HG03095 (cell line): ENCODE data around the gene CAPN15.
A peak's percentile ranks its signal among the peaks of the same experiment; 100 is the strongest.

Source experiments
- ATAC-seq: cut with Tn5 transposase; IDR thresholded peaks from one replicate; pipeline ENCODE4 v1.9.1; 2021; ENCODE audit warnings: moderate library complexity; ENCODE audit not compliant: unreplicated experiment

The CAPN15 gene

GRCh38 chr16:575354-576196 is 48.1 kb downstream of the CAPN15 start:
- no peak for ATAC-seq

GRCh38 chr16:576197-576822 is 48.8 kb downstream of the CAPN15 start:
- ATAC-seq: no peak

- no peak for ATAC-seq
Measured at GRCh38 chr16:576823-577201, 49.3 kb downstream of the CAPN15 start.

GRCh38 chr16:577796-578195 is 50.3 kb downstream of the CAPN15 start:
- no peak for ATAC-seq

- ATAC-seq: no peak
Measured at GRCh38 chr16:578232-578869, 50.8 kb downstream of the CAPN15 start.

- ATAC-seq: no peak
Measured at GRCh38 chr16:578870-579405, 51.4 kb downstream of the CAPN15 start.

- ATAC-seq: no peak
Measured at GRCh38 chr16:580141-580945, 52.8 kb downstream of the CAPN15 start.

- ATAC-seq: no peak
Measured at GRCh38 chr16:580946-581498, 53.5 kb downstream of the CAPN15 start.

- ATAC-seq: no peak
Measured at GRCh38 chr16:582218-582613, 54.7 kb downstream of the CAPN15 start.

GRCh38 chr16:582614-583331 is 55.3 kb downstream of the CAPN15 start:
- no peak for ATAC-seq

GRCh38 chr16:583470-583814 is 55.9 kb downstream of the CAPN15 start:
- ATAC-seq: no peak

GRCh38 chr16:583815-584591 is 56.5 kb downstream of the CAPN15 start:
- no peak for ATAC-seq

- ATAC-seq: no peak
Measured at GRCh38 chr16:585351-585750, 57.8 kb downstream of the CAPN15 start.

GRCh38 chr16:586047-586644 is 58.6 kb downstream of the CAPN15 start:
- ATAC-seq: no peak

GRCh38 chr16:586645-587590 is 59.4 kb downstream of the CAPN15 start:
- no peak for ATAC-seq

- peak; percentile 4 for ATAC-seq
Measured at GRCh38 chr16:588639-588888, 61.1 kb downstream of the CAPN15 start.

GRCh38 chr16:588889-589657 is 61.6 kb downstream of the CAPN15 start:
- ATAC-seq: peak; percentile 63
